Stomach smooth muscle (tissue), 2 donors: Measurements from ENCODE around the gene MRPL4.
"Not testable (repeated sequence)": the region's sequence is repeated elsewhere in the genome, so short reads cannot be mapped to it uniquely, and the experiment has no call there.

ENCODE experiments used
- H3K27ac ChIP-seq: one replicate; pipeline ENCODE4 v1.7.0; 2013; ENCODE audit warnings: mild to moderate bottlenecking, low read length, inconsistent platforms
- H3K27me3 ChIP-seq, 2 donors: one replicate each; pipeline ENCODE4 v1.7.0; 2013; ENCODE audit warnings: low read length in 2 of 2; ENCODE audit not compliant: insufficient read depth in 2 of 2, control insufficient read depth in 1 of 2
- H3K36me3 ChIP-seq, 2 donors: one replicate each; pipeline ENCODE4 v1.7.0; 2013; ENCODE audit warnings: low read length in 2 of 2; ENCODE audit not compliant: control insufficient read depth in 2 of 2, insufficient read depth in 2 of 2
- H3K4me1 ChIP-seq: one replicate; pipeline ENCODE4 v1.7.0; 2013; ENCODE audit warnings: low read length; ENCODE audit not compliant: control insufficient read depth, insufficient read depth
- H3K4me3 ChIP-seq, 2 donors: one replicate each; pipeline ENCODE4 v1.7.0; 2013; ENCODE audit warnings: low read length in 2 of 2
- H3K9ac ChIP-seq, 2 donors: one replicate each; pipeline ENCODE4 v1.7.0; 2013; ENCODE audit warnings: low read length in 2 of 2, mild to moderate bottlenecking in 1 of 2
- H3K9me3 ChIP-seq, 2 donors: one replicate each; pipeline ENCODE4 v1.7.0; 2013; ENCODE audit warnings: low read length in 2 of 2; ENCODE audit not compliant: control insufficient read depth in 2 of 2
- donor health status: healthy.
- donor health status: Pancreatic carcinoma.

MRPL4 gene

GRCh38 chr19:10279737-10280442 lies 27.9 kb downstream of the MRPL4 start:
- Histone ChIP-seq H3K4me1 (no peaks in the 10 kb centered on the region), H3K27me3 (peaks cover 0 to 5% of the 10 kb centered on the region in 2 donors), H3K9ac (no peak overlapping the region), H3K9me3 (no peaks in the 10 kb centered on the region), H3K27ac (no peak overlapping the region), H3K4me3 (no peak overlapping the region), H3K36me3 (no peaks in the 10 kb centered on the region)

- H3K4me1 ChIP-seq, H3K36me3 ChIP-seq, H3K9ac ChIP-seq, H3K9me3 ChIP-seq, H3K27ac ChIP-seq, H3K4me3 ChIP-seq: not testable (repeated sequence)
- peaks cover 8 to 13% of the 10 kb centered on the region in 2 donors for H3K27me3 ChIP-seq
These were observed 30.0 kb downstream of the MRPL4 start for GRCh38 chr19:10282043-10282442.

GRCh38 chr19:10283301-10284064 lies 31.5 kb downstream of the MRPL4 start:
- H3K27me3 ChIP-seq: peaks cover 19 to 27% of the 10 kb centered on the region in 2 donors
- no peak overlapping the region for H3K27ac ChIP-seq
- H3K4me3 ChIP-seq: no peak overlapping the region
- no peak overlapping the region for H3K9ac ChIP-seq
- peaks cover 11% of the 10 kb centered on the region for H3K4me1 ChIP-seq
- no peaks in the 10 kb centered on the region for H3K36me3 ChIP-seq
- no peaks in the 10 kb centered on the region for H3K9me3 ChIP-seq

GRCh38 chr19:10284065-10284959 lies 32.3 kb downstream of the MRPL4 start:
- no peaks in the 10 kb centered on the region for H3K9me3 ChIP-seq
- no peaks in the 10 kb centered on the region for H3K36me3 ChIP-seq
- H3K27me3 ChIP-seq: peaks cover 25 to 35% of the 10 kb centered on the region in 2 donors
- H3K27ac ChIP-seq: no peak overlapping the region
- H3K9ac ChIP-seq: no peak overlapping the region
- H3K4me1 ChIP-seq: peaks cover 18% of the 10 kb centered on the region
- H3K4me3 ChIP-seq: no peak overlapping the region

- Histone ChIP-seq H3K4me3 (no peak overlapping the region), H3K27ac (no peak overlapping the region), H3K27me3 (peaks cover 29 to 41% of the 10 kb centered on the region in 2 donors), H3K9ac (no peak overlapping the region), H3K4me1 (peaks cover 23% of the 10 kb centered on the region), H3K36me3 (no peaks in the 10 kb centered on the region), H3K9me3 (no peaks in the 10 kb centered on the region)
These were observed 32.9 kb downstream of the MRPL4 start for GRCh38 chr19:10284960-10285278.

GRCh38 chr19:10285393-10285792 lies 33.4 kb downstream of the MRPL4 start:
- Histone ChIP-seq H3K4me3 (no peak overlapping the region), H3K4me1 (peaks cover 28% of the 10 kb centered on the region), H3K27me3 (peaks cover 34 to 46% of the 10 kb centered on the region in 2 donors), H3K9ac (no peak overlapping the region), H3K36me3 (no peaks in the 10 kb centered on the region), H3K9me3 (no peaks in the 10 kb centered on the region), H3K27ac (no peak overlapping the region)

- H3K36me3 ChIP-seq: no peaks in the 10 kb centered on the region
- peak within 1 kb of the TSS in 1 of 2 donors; percentile 15 for H3K4me3 ChIP-seq
- H3K27ac ChIP-seq: no peak within 1 kb of the TSS
- no peaks in the 10 kb centered on the region for H3K9me3 ChIP-seq
- H3K4me1 ChIP-seq: peaks cover 45% of the 10 kb centered on the region
- H3K27me3 ChIP-seq: peaks cover 50 to 62% of the 10 kb centered on the region in 2 donors
- no peak within 1 kb of the TSS for H3K9ac ChIP-seq
These were observed 35.1 kb downstream of the MRPL4 start, which contains the start of gene ICAM4 for GRCh38 chr19:10286803-10287737. Gene ICAM4, plus strand, starts transcription at chr19:10286955. Its CDS starts 58 bp downstream, at chr19:10287013.

- Histone ChIP-seq H3K4me1 (peaks cover 56% of the 10 kb centered on the region), H3K9me3 (no peaks in the 10 kb centered on the region), H3K9ac (no peak overlapping the region), H3K27me3 (peaks cover 67 to 74% of the 10 kb centered on the region in 2 donors), H3K36me3 (no peaks in the 10 kb centered on the region), H3K27ac (no peak overlapping the region), H3K4me3 (peak overlapping the region; percentile 49 to 62)
These were observed 36.7 kb downstream of the MRPL4 start for GRCh38 chr19:10288662-10289166.

- Histone ChIP-seq H3K27ac (no peak overlapping the region), H3K27me3 (peaks cover 72 to 79% of the 10 kb centered on the region in 2 donors), H3K4me1 (peaks cover 56% of the 10 kb centered on the region), H3K4me3 (peak overlapping the region; percentile 49 to 62), H3K36me3 (no peaks in the 10 kb centered on the region), H3K9ac (no peak overlapping the region), H3K9me3 (no peaks in the 10 kb centered on the region)
These were observed 37.3 kb downstream of the MRPL4 start for GRCh38 chr19:10289167-10289835.
